Activated T-cell treated with anti-CD3 and anti-CD28 coated beads for 4 hours (primary cell): ENCODE data around the gene SPTLC3.

Experiments
- DNase-seq: peaks from one replicate; pipeline ENCODE4 v3.0.0-alpha.2; 2020

The SPTLC3 gene

GRCh38 chr20:13034936-13035335, 26.2 kb downstream of the SPTLC3 start:
- no peak for DNase-seq

DNA sequence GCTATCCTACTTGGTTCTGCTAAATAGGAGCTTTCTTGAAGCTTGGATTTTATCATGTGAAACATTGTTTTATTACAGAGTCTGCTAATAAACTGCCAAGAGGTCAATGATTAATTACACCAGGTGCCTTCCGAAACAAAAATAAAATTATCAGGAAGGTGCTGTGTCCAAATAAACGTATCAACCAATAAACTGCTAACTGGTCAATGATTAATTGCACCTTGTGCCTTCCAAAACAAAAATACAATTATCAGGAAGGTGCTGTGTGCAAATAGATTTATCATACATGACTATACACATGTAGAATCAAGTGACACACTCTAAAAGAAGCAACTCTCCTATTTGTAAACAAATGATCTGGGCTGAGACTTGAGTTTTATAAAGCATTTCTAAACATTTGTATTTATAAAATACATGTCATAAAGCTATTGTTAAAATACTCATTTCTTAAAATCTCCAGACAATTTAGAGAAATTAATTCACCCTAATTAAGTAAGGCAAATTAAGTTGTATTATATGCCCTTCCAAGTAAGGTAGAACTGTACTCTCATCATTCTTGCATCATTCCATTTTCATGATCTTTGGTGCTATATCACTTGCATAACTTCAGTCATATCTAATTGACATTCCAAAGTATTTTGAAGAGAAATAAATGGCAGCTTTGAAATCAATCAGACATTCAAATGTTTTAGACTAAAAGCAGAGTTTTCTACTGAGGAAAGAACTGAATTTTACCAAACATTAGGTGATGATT, 26.8 kb downstream of the SPTLC3 start:
- no peak for DNase-seq

GRCh38 chr20:13037727-13038126, 29.0 kb downstream of the SPTLC3 start:
- DNase-seq, result no peak

DNA sequence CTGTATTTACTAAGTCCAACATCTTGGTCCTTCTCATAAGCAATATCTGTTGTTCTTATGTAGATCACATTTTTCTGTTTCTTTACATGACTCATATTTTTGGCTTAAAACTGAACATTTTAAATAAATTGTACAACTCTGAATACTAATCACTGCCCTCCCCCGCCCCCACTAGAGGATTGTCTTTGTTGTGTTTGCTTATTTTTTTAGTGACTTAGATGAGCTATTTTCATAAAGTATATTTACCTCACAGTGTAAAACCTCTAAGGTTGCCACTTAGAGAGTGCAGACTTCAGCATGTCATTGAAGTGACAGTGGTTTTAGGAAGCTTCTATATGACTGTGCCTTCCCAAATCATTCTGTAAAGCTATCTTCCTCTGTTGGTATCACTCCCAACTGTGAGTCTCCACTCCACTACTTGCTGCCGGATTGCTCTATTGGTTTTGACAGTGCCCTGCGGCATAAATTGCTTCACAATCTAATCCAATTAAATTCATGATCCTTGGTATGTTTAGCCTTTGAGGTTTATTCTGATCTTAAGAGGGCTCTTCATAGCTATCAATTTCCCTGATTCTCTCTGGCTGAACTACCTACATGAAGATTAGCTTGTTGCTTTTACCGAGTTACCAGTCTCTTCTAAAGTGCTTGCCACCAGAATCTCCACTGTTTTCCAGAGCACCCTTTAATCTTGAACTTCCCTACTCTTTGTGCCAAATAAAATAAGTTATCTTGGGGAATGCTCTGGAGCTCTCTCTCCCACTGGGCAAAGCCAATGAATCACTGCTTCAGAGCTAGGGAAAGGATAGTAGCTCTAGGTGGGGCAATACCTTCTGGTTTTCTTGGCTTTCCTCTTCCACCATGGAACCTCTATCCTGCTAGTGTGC, 33.0 kb downstream of the SPTLC3 start:
- no peak for DNase-seq

GRCh38 chr20:13042458-13042794, 33.7 kb downstream of the SPTLC3 start:
- no peak for DNase-seq

DNA sequence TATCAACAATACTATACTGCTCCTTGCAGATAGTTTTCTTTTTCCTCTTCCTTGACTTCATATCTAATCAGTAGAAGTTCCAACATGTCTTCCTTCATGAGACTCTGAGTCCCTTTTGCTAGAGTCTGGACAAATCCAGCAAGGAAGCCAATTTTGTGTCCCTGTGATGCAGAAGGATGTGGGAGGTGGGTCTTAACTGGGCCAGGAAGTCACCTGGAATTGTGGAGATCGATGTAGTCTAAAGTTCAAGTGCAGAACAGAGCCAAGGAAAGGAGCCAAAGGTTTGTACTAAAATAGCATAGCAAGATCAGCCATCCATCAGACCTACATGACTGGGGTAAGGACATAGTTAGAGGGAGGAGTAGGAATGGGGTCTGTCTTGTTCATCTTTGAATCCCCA, 37.6 kb downstream of the SPTLC3 start:
- no peak for DNase-seq

DNA sequence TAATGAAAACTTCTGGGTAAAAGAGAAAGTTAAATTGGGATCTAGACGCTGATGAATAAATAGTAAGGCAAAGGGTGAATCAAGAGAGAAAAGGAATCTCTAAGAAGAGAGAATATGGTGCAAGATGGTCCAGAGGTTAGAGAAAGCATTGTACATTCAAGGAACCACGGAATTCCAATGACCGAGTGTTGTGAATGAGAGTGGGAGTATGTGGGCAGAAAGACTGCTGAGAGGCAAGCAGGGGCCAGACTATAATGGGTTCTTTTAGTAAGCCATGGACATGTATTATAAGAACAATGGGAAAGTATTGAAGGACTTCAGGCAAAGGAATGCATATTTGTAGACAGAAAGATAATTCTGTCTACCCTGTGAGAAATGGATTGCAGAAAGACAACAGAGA, 45.2 kb downstream of the SPTLC3 start:
- no peak for DNase-seq

- no peak for DNase-seq
Observed at GRCh38 chr20:13058666-13059389, 50.1 kb downstream of the SPTLC3 start.

- no peak for DNase-seq
Observed at GRCh38 chr20:13059398-13060136, 50.8 kb downstream of the SPTLC3 start.

- no peak for DNase-seq
Observed at GRCh38 chr20:13060327-13060726, 51.6 kb downstream of the SPTLC3 start.

DNA sequence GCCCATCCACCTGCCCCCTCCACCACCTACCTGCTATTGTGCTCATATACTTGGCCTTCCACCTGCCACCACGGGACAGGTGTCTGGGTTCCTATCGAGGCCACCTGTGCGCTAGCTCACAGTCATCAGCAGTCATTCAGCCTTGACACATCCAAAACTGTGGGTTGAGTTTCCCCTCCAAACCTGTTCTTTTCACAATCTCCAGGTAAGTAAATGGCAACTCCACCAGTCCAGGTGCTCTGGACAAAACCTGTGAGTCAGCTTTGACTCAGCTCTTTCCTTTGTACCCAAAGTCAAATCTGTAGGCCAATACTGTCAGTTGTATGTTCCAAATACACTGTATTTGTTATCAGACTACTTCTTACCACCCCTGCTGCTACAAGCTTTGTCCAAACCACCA, 52.6 kb downstream of the SPTLC3 start:
- no peak for DNase-seq

DNA sequence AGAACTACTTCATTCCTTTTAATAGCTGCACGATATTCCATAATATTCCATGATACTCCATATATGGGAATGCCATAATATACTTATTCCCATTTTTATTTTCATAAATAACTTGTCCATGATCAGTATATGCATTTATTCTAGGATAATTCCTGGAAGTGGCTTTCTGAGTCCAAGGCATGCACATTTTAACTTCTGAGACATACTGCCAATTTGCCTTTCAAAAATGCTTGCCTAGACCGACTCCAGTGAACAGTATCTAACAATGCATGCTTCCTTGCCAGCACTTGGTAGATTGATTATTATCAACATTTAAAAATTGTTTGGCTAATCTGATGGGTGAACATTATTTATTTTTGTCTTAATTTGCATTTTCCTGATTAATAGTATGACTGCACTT, 54.0 kb downstream of the SPTLC3 start:
- DNase-seq, result no peak

GRCh38 chr20:13068336-13068735, 59.6 kb downstream of the SPTLC3 start:
- no peak for DNase-seq

GRCh38 chr20:13081877-13082276, 73.1 kb downstream of the SPTLC3 start:
- no peak for DNase-seq

GRCh38 chr20:13082378-13082777, 73.6 kb downstream of the SPTLC3 start:
- DNase-seq, result no peak

DNA sequence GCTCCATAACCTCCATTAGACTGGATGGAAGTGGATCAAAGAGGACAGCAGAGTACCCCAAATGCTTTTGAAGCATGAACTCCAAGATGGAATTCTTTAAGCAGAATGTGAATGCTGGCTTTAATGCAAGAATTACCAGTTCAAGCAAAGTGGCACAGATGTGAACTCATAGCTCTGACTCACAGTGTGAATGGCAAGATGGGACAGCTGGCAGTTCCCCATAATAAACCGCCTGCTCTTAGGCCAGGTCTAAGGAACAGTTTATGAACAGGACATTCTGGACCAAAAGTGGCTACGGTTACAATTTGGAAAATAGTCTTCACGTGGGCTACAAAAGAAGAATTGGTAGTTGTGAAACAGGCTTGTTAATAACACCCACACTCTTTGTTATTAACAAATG, 76.5 kb downstream of the SPTLC3 start:
- no peak for DNase-seq

- no peak for DNase-seq
Observed at GRCh38 chr20:13089950-13090469, 81.2 kb downstream of the SPTLC3 start.

GRCh38 chr20:13092111-13092510, 83.3 kb downstream of the SPTLC3 start:
- DNase-seq, result no peak

DNA sequence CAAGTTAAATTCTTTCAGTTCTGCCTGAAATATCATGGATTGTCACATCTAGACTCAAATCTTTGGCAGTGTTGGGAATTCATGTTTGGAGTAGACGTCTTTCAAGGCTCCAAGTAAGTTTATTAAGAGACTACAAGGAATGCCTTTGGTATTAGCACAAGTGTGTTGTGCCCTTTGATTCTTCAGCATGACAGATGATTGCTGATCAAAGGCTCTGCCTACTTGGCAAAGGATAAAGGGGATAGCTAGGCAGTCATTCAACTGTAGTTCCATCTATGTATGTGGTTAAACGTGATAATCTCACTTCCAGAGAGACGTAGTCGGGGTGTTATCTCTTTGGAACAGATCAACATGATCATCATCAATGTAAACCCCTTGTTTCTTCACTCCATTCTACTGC, 86.2 kb downstream of the SPTLC3 start:
- DNase-seq, result no peak

DNA sequence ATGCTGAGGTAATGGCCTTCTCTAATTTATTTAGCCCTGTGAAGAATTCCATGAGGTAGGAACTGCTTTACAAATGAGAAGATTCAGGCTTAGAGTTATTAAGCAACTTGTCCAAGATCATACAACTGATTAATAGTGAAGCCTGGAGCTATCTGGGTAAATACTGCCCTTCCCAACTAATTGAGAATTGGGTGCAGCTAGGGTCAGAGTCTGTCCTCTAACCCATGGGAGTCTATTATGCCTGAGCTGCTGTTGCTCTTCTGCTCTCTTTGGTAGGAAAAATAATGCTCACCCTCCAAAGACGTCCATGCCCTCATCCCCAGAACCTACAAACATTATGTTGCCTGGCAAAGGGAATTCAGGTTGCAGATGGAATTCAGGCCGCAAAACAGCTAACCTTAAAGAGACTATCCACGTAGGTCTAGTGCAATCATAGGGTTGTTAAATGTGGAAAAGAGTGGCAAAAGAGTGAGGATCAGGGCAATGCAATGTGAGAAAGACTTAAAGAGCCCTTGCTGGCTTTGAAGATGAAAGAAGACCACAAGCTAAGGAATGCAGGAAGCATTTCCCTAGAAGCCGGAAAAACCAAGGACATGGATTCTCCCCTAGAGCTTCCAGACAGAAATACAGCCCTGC, 90.1 kb downstream of the SPTLC3 start:
- DNase-seq, result no peak

DNA sequence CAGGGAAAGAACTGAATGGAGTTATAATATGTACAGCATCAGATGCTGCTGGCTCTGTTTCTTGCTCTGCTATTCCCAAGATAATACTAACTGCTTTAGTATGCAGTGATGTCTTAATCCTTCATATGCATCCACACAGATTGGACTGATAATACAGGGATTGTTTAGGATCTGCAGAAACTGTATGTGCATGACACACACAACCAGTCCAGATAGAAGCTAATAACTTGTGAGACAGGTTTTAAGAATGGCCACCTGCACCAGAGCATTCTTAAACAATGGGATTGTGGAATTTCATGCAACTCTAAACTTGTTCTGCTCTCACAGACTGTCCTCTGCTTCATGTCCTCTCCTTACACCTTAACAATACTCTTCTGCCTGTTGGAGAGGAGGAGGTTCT, 90.9 kb downstream of the SPTLC3 start:
- no peak for DNase-seq

- DNase-seq, result no peak
Observed at GRCh38 chr20:13101276-13101675, 92.5 kb downstream of the SPTLC3 start.
